Measurements from ENCODE around the gene MTF1.

MTF1 gene

DNA sequence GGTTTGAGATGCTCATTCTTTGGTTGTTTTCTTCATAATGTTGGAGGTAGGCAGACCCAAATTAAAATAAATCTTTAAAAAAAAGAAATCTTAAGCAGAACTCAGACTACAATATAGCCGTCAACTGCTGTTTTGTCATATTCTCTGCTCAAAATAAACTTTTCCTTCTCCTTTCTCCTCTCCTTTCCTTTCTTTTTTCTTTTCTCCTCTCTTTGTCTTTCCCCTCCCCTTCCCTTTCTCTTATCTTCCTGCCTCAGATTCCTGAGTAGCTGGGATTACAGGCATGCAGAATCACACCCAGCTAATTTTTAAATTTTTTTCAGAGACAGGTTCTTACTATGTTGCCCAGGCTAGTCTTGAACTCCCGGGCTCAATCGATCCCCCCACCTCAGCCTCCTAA is 24.8 kb upstream of the MTF1 start:
- no peak overlapping the region for H3K4me3 ChIP-seq (IDR thresholded peaks at IDR 0.05; ENCODE audit: insufficient read depth, low read depth, low read length)
- no peaks in the 10 kb centered on the region for H3K36me3 ChIP-seq (ENCODE audit: insufficient read depth)
- no peak overlapping the region for H3K4me2 ChIP-seq
- H3K4me1 ChIP-seq (ENCODE audit: low read depth, poor library complexity, severe bottlenecking), result no peaks in the 10 kb centered on the region
- no peak overlapping the region for H3K9ac ChIP-seq
- no peak overlapping the region for H2AFZ ChIP-seq (ENCODE audit: low read depth)
- no peaks in the 10 kb centered on the region for H4K20me1 ChIP-seq (ENCODE audit: insufficient read depth)
- TF ChIP-seq, protein P1, sequence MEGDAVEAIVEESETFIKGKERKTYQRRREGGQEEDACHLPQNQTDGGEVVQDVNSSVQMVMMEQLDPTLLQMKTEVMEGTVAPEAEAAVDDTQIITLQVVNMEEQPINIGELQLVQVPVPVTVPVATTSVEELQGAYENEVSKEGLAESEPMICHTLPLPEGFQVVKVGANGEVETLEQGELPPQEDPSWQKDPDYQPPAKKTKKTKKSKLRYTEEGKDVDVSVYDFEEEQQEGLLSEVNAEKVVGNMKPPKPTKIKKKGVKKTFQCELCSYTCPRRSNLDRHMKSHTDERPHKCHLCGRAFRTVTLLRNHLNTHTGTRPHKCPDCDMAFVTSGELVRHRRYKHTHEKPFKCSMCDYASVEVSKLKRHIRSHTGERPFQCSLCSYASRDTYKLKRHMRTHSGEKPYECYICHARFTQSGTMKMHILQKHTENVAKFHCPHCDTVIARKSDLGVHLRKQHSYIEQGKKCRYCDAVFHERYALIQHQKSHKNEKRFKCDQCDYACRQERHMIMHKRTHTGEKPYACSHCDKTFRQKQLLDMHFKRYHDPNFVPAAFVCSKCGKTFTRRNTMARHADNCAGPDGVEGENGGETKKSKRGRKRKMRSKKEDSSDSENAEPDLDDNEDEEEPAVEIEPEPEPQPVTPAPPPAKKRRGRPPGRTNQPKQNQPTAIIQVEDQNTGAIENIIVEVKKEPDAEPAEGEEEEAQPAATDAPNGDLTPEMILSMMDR (conservative IDR thresholded peaks at IDR 0.05; ENCODE audit: low read depth, low read length), result no peak
- no peak overlapping the region for H3K27ac ChIP-seq
- H3K27me3 ChIP-seq (ENCODE audit: insufficient read depth, low read depth), result no peaks in the 10 kb centered on the region
- no peaks in the 10 kb centered on the region for H3K79me2 ChIP-seq (ENCODE audit: insufficient read depth, low read depth)

GRCh38 chr1:37883671-37884070 is 24.3 kb upstream of the MTF1 start:
- no peak overlapping the region for H3K27ac ChIP-seq
- no peak overlapping the region for H3K4me2 ChIP-seq

DNA sequence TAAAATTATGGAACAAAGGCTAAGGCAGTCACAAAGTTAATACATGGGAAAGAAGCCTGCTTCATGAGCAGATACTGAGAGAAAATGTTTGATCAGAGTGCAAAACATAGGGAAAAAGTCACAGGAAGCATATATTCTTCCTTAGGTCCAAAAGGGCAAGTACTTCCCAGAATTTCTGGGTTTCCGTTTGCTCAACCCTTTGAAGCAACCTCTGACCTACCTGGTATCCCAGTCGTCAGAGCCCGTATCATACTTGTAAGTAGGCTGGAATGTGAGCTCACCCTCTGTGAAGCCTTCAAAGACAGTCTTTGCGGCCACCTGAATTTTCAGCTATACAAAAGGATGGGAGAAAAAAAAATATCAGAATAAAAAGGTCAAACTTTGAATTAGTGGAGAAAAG is 20.5 kb upstream of the MTF1 start:
- Histone ChIP-seq H3K27me3 (ENCODE audit: insufficient read depth, low read depth) (no peaks in the 10 kb centered on the region), H3K36me3 (ENCODE audit: insufficient read depth) (no peaks in the 10 kb centered on the region), H3K4me1 (ENCODE audit: low read depth, poor library complexity, severe bottlenecking) (no peaks in the 10 kb centered on the region), H4K20me1 (ENCODE audit: insufficient read depth) (no peaks in the 10 kb centered on the region), H3K9ac (no peak overlapping the region), H3K27ac (no peak overlapping the region), H3K4me3 (IDR thresholded peaks at IDR 0.05; ENCODE audit: insufficient read depth, low read depth, low read length) (no peak overlapping the region), H3K79me2 (ENCODE audit: insufficient read depth, low read depth) (no peaks in the 10 kb centered on the region), H2AFZ (ENCODE audit: low read depth) (no peak overlapping the region), H3K4me2 (no peak overlapping the region)
- TF ChIP-seq, protein P1 (conservative IDR thresholded peaks at IDR 0.05; ENCODE audit: low read depth, low read length), result no peak

More at GRCh38 chr1:37883671-37884070, 24.3 kb upstream of the MTF1 start:
- H3K4me3 ChIP-seq (IDR thresholded peaks at IDR 0.05; ENCODE audit: insufficient read depth, low read depth, low read length), result no peak overlapping the region
- H3K79me2 ChIP-seq (ENCODE audit: insufficient read depth, low read depth), result no peaks in the 10 kb centered on the region
- no peak overlapping the region for H2AFZ ChIP-seq (ENCODE audit: low read depth)
- no peaks in the 10 kb centered on the region for H4K20me1 ChIP-seq (ENCODE audit: insufficient read depth)
- H3K36me3 ChIP-seq (ENCODE audit: insufficient read depth), result no peaks in the 10 kb centered on the region
- no peak overlapping the region for H3K9ac ChIP-seq
- H3K27me3 ChIP-seq (ENCODE audit: insufficient read depth, low read depth), result no peaks in the 10 kb centered on the region
- TF ChIP-seq, protein P1 (conservative IDR thresholded peaks at IDR 0.05; ENCODE audit: low read depth, low read length), result no peak
- no peaks in the 10 kb centered on the region for H3K4me1 ChIP-seq (ENCODE audit: low read depth, poor library complexity, severe bottlenecking)

DNA sequence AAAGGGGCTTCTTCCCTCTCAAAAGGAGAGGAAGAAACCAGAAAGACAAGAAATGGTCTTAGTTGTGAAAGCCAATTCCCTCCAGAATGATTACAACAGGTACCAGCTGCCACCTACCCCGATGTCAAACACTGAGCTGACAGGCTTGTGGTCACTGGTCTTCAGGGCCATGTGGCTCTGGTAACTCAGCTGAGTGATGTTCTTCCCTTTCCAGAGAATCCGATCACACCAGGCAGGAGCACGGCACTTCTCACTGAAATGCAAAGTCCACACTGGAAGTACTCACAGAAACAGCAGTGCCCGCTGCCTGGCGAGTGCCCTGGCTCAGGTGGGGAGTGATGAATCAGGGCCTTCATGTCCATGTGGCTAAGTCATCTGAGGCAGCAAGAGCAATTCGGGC is 18.7 kb upstream of the MTF1 start:
- no peak overlapping the region for H3K27ac ChIP-seq
- no peaks in the 10 kb centered on the region for H3K27me3 ChIP-seq (ENCODE audit: insufficient read depth, low read depth)
- no peaks in the 10 kb centered on the region for H4K20me1 ChIP-seq (ENCODE audit: insufficient read depth)
- no peak overlapping the region for H3K4me3 ChIP-seq (IDR thresholded peaks at IDR 0.05; ENCODE audit: insufficient read depth, low read depth, low read length)
- H3K36me3 ChIP-seq (ENCODE audit: insufficient read depth), result no peaks in the 10 kb centered on the region
- H2AFZ ChIP-seq (ENCODE audit: low read depth), result no peak overlapping the region
- H3K79me2 ChIP-seq (ENCODE audit: insufficient read depth, low read depth), result no peaks in the 10 kb centered on the region
- no peaks in the 10 kb centered on the region for H3K4me1 ChIP-seq (ENCODE audit: low read depth, poor library complexity, severe bottlenecking)
- H3K4me2 ChIP-seq, result no peak overlapping the region
- no peak overlapping the region for H3K9ac ChIP-seq
- TF ChIP-seq, protein P1 (conservative IDR thresholded peaks at IDR 0.05; ENCODE audit: low read depth, low read length), result no peak

Data from KMS-11 (cell line).